Psoas muscle (tissue), 8 donors: ENCODE results near the gene COL25A1. TPM values are rescaled to one million over a fixed set of nuclear protein-coding genes. Genes with fewer than 3 reads are reported as not detected.

Source experiments
- ATAC-seq, 4 donors: fragments of 200-7000 bp; cut with Tn5 transposase; one replicate each; pipeline ENCODE4 v1.9.1; 2020; ENCODE audit warnings: moderate library complexity in 3 of 4, mild to moderate bottlenecking in 2 of 4
- DNase-seq, 2 donors: peaks; one replicate each; pipeline ENCODE4 v3.0.0-alpha.2; 2020
- H3K27ac ChIP-seq: fragments of 200-600 bp; one replicate; pipeline ENCODE4 v1.8.0; 2022
- H3K27me3 ChIP-seq, 3 donors: fragments of 200-600 bp in 1 of 3; one replicate each; pipeline versions ENCODE4 v1.6.1 to v1.8.0; 2013 to 2022; ENCODE audit warnings: low read length in 2 of 3, mild to moderate bottlenecking in 2 of 3, moderate library complexity in 1 of 3; ENCODE audit not compliant: insufficient read depth in 3 of 3
- H3K36me3 ChIP-seq, 2 donors: fragments of 200-600 bp in 1 of 2; one replicate each; pipeline versions ENCODE4 v1.6.1 to v1.8.0; 2013 to 2022; ENCODE audit warnings: low read depth in 1 of 2, mild to moderate bottlenecking in 1 of 2, moderate library complexity in 1 of 2; ENCODE audit not compliant: insufficient read depth in 1 of 2
- H3K4me1 ChIP-seq: fragments of 200-600 bp; one replicate; pipeline ENCODE4 v1.8.0; 2022
- H3K4me3 ChIP-seq: fragments of 200-600 bp; one replicate; pipeline ENCODE4 v1.8.0; 2022; ENCODE audit warnings: mild to moderate bottlenecking
- H3K9me3 ChIP-seq: fragments of 200-600 bp; one replicate; pipeline ENCODE4 v1.8.0; 2022
- WGBS, 3 donors: extraction: QIAGEN DNeasy Blood & Tissue Kit; methylation state at CpG; one replicate each; pipeline versions ENCODE4 v1.1.6 to v1.1.7; 2013; 5-methylcytosine and 5-hydroxymethylcytosine counted together
- intact Hi-C, 2 donors: fragments of 100-400 bp; cut with DNase I; formaldehyde crosslinking; loops; one replicate each; pipeline versions ENCODE4 v1.11.0 to v1.14.2; 2022
- polyA plus RNA-seq, 3 donors: library from polyadenylated mRNA; stranded (reverse); fragments of 200-250 nt; gene quantifications; one replicate each; pipeline ENCODE4 v1.2.3, GENCODE V29; 2013
- total RNA-seq, 4 donors: library from RNA; stranded (reverse); fragmentation: NEBNext Ultra II Directional in 2 of 4; extraction: Animal tissue kit (Norgen Biotek cat#: 25700) in 2 of 4; gene quantifications; one replicate each; pipeline versions ENCODE4 v1.2.1 to v1.2.4, GENCODE V29; 2021 to 2023
- TF ChIP-seq, protein P1 (sequence below): fragments of 200-600 bp; IDR thresholded peaks from one replicate; pipeline ENCODE4 v1.8.0; 2022; ENCODE audit warnings: antibody characterized with exemption
- donor health status: healthy with polysubstance abuse.
- donor health status: DM: no; HTN: no; CAD: no; lungs with moderate emphysema.
- donor health status: Bipolar disorder and iron deficiency.
- donor health status: healthy.
- donor health status: DM: yes; HTN: yes; CAD: no.
- donor health status: DM: no; HTN: no; CAD: no.
- donor health status: DM: no; HTN: no; CAD: no.
- donor health status: DM: yes; HTN: yes; CAD: no.

The COL25A1 gene
- total and polyA plus RNA-seq, 7 donors, result 0.14 to 1.5 (median 0.36) TPM

DNA sequence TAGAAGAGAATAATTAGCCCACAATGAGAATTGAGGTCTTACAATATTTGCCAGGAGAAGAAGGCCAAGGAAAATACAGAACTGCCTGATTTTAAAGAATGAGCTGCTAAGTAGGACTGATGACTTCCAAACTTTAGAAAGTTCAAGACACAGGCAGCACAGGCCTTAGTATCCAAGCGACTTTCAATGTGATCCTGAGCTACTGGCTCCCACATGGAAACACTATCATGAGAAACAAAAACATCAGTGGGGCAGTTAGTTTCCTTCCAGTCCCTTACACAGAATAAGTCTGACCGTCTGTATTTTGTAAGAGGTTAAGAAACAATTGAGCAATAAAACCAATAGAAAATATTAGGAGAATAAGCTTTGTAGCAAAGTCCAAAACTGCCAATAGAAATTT is 251.4 kb downstream of the COL25A1 start:
- 83 to 90% (median 86%) methylated on average over 2 of the region's 2 CpGs for WGBS, 3 donors
- H3K36me3 ChIP-seq, result no peaks in the 10 kb centered on the region
- no peaks in the 10 kb centered on the region for H3K27me3 ChIP-seq
- no peak for ATAC-seq
- H3K27ac ChIP-seq, result no peak overlapping the region
- DNase-seq, result no peak
- TF ChIP-seq, protein P1, sequence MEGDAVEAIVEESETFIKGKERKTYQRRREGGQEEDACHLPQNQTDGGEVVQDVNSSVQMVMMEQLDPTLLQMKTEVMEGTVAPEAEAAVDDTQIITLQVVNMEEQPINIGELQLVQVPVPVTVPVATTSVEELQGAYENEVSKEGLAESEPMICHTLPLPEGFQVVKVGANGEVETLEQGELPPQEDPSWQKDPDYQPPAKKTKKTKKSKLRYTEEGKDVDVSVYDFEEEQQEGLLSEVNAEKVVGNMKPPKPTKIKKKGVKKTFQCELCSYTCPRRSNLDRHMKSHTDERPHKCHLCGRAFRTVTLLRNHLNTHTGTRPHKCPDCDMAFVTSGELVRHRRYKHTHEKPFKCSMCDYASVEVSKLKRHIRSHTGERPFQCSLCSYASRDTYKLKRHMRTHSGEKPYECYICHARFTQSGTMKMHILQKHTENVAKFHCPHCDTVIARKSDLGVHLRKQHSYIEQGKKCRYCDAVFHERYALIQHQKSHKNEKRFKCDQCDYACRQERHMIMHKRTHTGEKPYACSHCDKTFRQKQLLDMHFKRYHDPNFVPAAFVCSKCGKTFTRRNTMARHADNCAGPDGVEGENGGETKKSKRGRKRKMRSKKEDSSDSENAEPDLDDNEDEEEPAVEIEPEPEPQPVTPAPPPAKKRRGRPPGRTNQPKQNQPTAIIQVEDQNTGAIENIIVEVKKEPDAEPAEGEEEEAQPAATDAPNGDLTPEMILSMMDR, result no peak
- H3K4me3 ChIP-seq, result no peak overlapping the region
- H3K4me1 ChIP-seq, result peaks cover 2% of the 10 kb centered on the region
- intact Hi-C loops, result no loop called here
- H3K9me3 ChIP-seq, result no peaks in the 10 kb centered on the region

- Histone ChIP-seq H3K4me3 (no peak overlapping the region), H3K4me1 (peaks cover 6% of the 10 kb centered on the region), H3K36me3 (no peaks in the 10 kb centered on the region), H3K27me3 (no peaks in the 10 kb centered on the region), H3K27ac (no peak overlapping the region), H3K9me3 (no peaks in the 10 kb centered on the region)
- intact Hi-C loops, result no loop called here
- no peak for DNase-seq
- WGBS, 3 donors, result 56 to 73% (median 61%) methylated on average over 3 of the region's 3 CpGs
- ATAC-seq, result no peak
- TF ChIP-seq, protein P1, result no peak
These were observed 252.5 kb downstream of the COL25A1 start for GRCh38 chr4:109049926-109050325.

GRCh38 chr4:109046471-109047201 is 255.8 kb downstream of the COL25A1 start:
- intact Hi-C loops, result no loop called here
- Histone ChIP-seq H3K36me3 (no peaks in the 10 kb centered on the region), H3K27me3 (no peaks in the 10 kb centered on the region), H3K4me1 (peaks cover 6% of the 10 kb centered on the region), H3K27ac (peak overlapping the region; percentile 23), H3K4me3 (peak overlapping the region; percentile 44), H3K9me3 (no peaks in the 10 kb centered on the region)
- TF ChIP-seq, protein P1, result no peak
- WGBS, 3 donors, result 5 to 12% (median 7%) methylated on average over 7 of the region's 7 CpGs
- ATAC-seq (peak; percentile 48 to 82 (median 66)), DNase-seq (no peak)

DNA sequence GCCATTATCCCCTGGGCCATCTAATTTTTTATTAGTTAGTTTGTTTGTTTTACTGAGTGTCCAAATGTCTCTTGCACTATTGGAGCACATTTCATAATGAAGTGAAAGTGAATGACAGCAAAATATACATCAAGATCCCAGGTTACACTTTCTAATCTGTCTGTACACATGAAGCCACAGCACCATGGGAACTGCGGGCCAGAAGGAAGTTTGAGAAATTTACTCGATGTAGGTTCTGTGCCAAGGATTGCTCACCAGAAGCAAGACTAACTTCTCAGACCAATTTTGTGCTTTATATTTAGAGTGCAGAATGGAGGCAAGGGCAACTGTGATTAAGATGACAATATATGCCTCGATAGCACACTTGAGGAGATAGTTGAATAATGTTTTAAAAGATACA is 258.0 kb downstream of the COL25A1 start:
- H3K27ac ChIP-seq, result no peak overlapping the region
- no peaks in the 10 kb centered on the region for H3K36me3 ChIP-seq
- 80 to 88% (median 82%) methylated on average over 3 of the region's 3 CpGs for WGBS, 3 donors
- TF ChIP-seq, protein P1, result no peak
- intact Hi-C loops, result no loop called here
- peaks cover 6% of the 10 kb centered on the region for H3K4me1 ChIP-seq
- H3K9me3 ChIP-seq, result no peaks in the 10 kb centered on the region
- ATAC-seq (no peak), DNase-seq (no peak)
- no peaks in the 10 kb centered on the region for H3K27me3 ChIP-seq
- H3K4me3 ChIP-seq, result no peak overlapping the region

DNA sequence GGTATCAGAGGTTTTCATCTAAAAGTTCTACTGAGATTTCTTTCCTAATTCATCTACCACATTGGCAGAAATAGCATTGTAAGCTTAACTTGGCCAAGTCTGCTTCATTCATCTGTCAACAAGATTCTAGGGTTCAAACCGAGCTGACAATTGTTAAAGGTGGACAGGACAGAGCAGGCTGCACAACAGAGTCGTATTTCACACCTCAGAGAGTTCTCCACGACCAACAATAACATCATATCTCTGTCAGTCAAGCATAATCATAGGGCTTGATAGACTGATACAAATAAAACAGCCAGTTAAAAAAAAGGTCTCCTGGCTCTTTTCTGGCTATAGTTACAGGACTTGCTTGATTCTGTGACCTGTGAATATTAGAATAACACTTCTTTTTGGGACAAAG is 259.2 kb downstream of the COL25A1 start:
- DNase-seq, result no peak
- intact Hi-C loops, result no loop called here
- peak in 2 of 4 donors; percentile 46 to 56 for ATAC-seq
- H3K9me3 ChIP-seq, result no peaks in the 10 kb centered on the region
- H3K27ac ChIP-seq, result no peak overlapping the region
- TF ChIP-seq, protein P1, result no peak
- H3K27me3 ChIP-seq, result peaks cover 0 to 3% (median 0%) of the 10 kb centered on the region in 3 donors
- no peaks in the 10 kb centered on the region for H3K36me3 ChIP-seq
- no peak overlapping the region for H3K4me3 ChIP-seq
- peaks cover 6% of the 10 kb centered on the region for H3K4me1 ChIP-seq
- 21 to 52% (median 35%) methylated on average over 3 of the region's 3 CpGs for WGBS, 3 donors
